Inflammatory macrophage (primary cell): ENCODE measurements around the gene ASCC3.
"Not testable (repeated sequence)": the region's sequence is repeated elsewhere in the genome, so short reads cannot be mapped to it uniquely, and the experiment has no call there.

ENCODE experiments used
- DNase-seq, 2 donors: peaks; one replicate each; pipeline ENCODE4 v3.0.0-alpha.2; 2020 to 2022
- total RNA-seq, 18 experiments: gene quantifications; one replicate each; lab custom pipeline; 2026; ENCODE audit warnings: mixed read lengths in 6 of 18, inconsistent platforms in 2 of 18; lab: John Stamatoyannopoulos, UW

Gene ASCC3
- total RNA-seq: 91.0 to 204 (median 147) reads per million in 18 experiments

- peak; percentile 93 to 95 for DNase-seq
Measured at GRCh38 chr6:100880853-100881706, at the start of gene ASCC3. Gene ASCC3, minus strand, starts transcription at chr6:100881329. Its CDS starts 13,332 bp downstream, at chr6:100867997.

GRCh38 chr6:100925749-100926148 lies 44.6 kb upstream of the ASCC3 start:
- no peak for DNase-seq

GRCh38 chr6:100924534-100925227 lies 43.6 kb upstream of the ASCC3 start:
- no peak for DNase-seq

GRCh38 chr6:100923481-100924165 lies 42.5 kb upstream of the ASCC3 start:
- DNase-seq: no peak

GRCh38 chr6:100920028-100920605 lies 39.0 kb upstream of the ASCC3 start:
- DNase-seq: no peak

GRCh38 chr6:100918152-100918551 lies 37.0 kb upstream of the ASCC3 start:
- DNase-seq: no peak

- DNase-seq: no peak
Measured at GRCh38 chr6:100915876-100916275, 34.7 kb upstream of the ASCC3 start.

GRCh38 chr6:100913400-100914276 lies 32.5 kb upstream of the ASCC3 start:
- DNase-seq: no peak

GRCh38 chr6:100906325-100906724 lies 25.2 kb upstream of the ASCC3 start:
- DNase-seq: no peak

GRCh38 chr6:100905067-100905466 lies 23.9 kb upstream of the ASCC3 start:
- no peak for DNase-seq

- DNase-seq: no peak
Measured at GRCh38 chr6:100904316-100904715, 23.2 kb upstream of the ASCC3 start.

GRCh38 chr6:100901582-100901981 lies 20.5 kb upstream of the ASCC3 start:
- no peak for DNase-seq

- DNase-seq: no peak
Measured at GRCh38 chr6:100899202-100899601, 18.1 kb upstream of the ASCC3 start.

- no peak for DNase-seq
Measured at GRCh38 chr6:100897671-100898070, 16.5 kb upstream of the ASCC3 start.

- no peak for DNase-seq
Measured at GRCh38 chr6:100893743-100894142, 12.6 kb upstream of the ASCC3 start.

GRCh38 chr6:100892693-100893092 lies 11.6 kb upstream of the ASCC3 start:
- no peak for DNase-seq

- no peak for DNase-seq
Measured at GRCh38 chr6:100892116-100892515, 11.0 kb upstream of the ASCC3 start.

- no peak for DNase-seq
Measured at GRCh38 chr6:100891079-100891478, 9.9 kb upstream of the ASCC3 start.

- DNase-seq: not testable (repeated sequence)
Measured at GRCh38 chr6:100890646-100891045, 9.5 kb upstream of the ASCC3 start.

GRCh38 chr6:100889351-100889750 lies 8.2 kb upstream of the ASCC3 start:
- no peak for DNase-seq

- DNase-seq: no peak
Measured at GRCh38 chr6:100886076-100886475, 4.9 kb upstream of the ASCC3 start.

GRCh38 chr6:100883347-100883746 lies 2.2 kb upstream of the ASCC3 start:
- DNase-seq: no peak
